Gastrocnemius medialis (tissue), 4 donors: ENCODE data around the gene WSCD2. TPM values are rescaled to one million over a fixed set of nuclear protein-coding genes. Genes with fewer than 3 reads are reported as not detected.

Experiments
- ATAC-seq, 2 donors: fragments of 150-250 bp; one replicate each; pipeline ENCODE4 v1.9.1; 2016
- DNase-seq, 2 donors: peaks; one replicate each; pipeline ENCODE4 v3.0.0-alpha.2; 2019
- H3K27ac ChIP-seq, 4 donors: fragments of 200-600 bp; sonication (generic); 1 replicate in 1 of 4; 2 replicates in 3 of 4; pipeline ENCODE4 v1.5.1; 2016 to 2018; ENCODE audit warnings: mild to moderate bottlenecking in 2 of 4, moderate library complexity in 1 of 4
- H3K27me3 ChIP-seq, 3 donors: fragments of 200-600 bp; sonication (generic) in 2 of 3; 1 replicate in 1 of 3; 2 replicates in 2 of 3; pipeline versions ENCODE4 v1.5.1 to v1.6.0; 2016 to 2019; ENCODE audit warnings: mild to moderate bottlenecking in 1 of 3, moderate library complexity in 1 of 3
- H3K36me3 ChIP-seq, 2 donors: fragments of 200-600 bp; sonication (generic) in 1 of 2; one replicate each; pipeline ENCODE4 v1.5.1; 2017 to 2018
- H3K4me1 ChIP-seq, 2 donors: fragments of 200-600 bp; sonication (generic) in 1 of 2; one replicate each; pipeline ENCODE4 v1.5.1; 2016 to 2017; ENCODE audit warnings: mild to moderate bottlenecking in 2 of 2
- H3K4me3 ChIP-seq, 4 donors: fragments of 200-600 bp; sonication (generic) in 3 of 4; 1 replicate in 1 of 4; 2 replicates in 3 of 4; pipeline ENCODE4 v1.5.1; 2016 to 2019; ENCODE audit warnings: mild to moderate bottlenecking in 2 of 4
- H3K9me3 ChIP-seq, 3 donors: fragments of 200-600 bp; sonication (generic) in 2 of 3; 1 replicate in 1 of 3; 2 replicates in 2 of 3; pipeline ENCODE4 v1.5.1; 2016 to 2019
- CTCF ChIP-seq, 5 experiments: fragments of 450-650 bp in 3 of 5; fragments of 200-600 bp in 2 of 5; sonication (generic) in 2 of 5; IDR thresholded peaks in 4 of 5; conservative IDR thresholded peaks in 1 of 5; 1 replicate in 4 of 5; 2 replicates in 1 of 5; pipeline ENCODE4 v1.5.1; 2016 to 2019; ENCODE audit warnings: antibody characterized with exemption in 5 of 5, mild to moderate bottlenecking in 3 of 5, moderate library complexity in 3 of 5
- POLR2A ChIP-seq, 2 donors: fragments of 450-650 bp; IDR thresholded peaks; one replicate each; pipeline ENCODE4 v1.6.1; 2017; ENCODE audit warnings: antibody characterized with exemption in 2 of 2, mild to moderate bottlenecking in 2 of 2, moderate library complexity in 2 of 2
- in situ Hi-C, 4 donors: fragments of 200-750 bp; cut with MboI; loops; one replicate each; pipeline versions ENCODE4 v1.15.0 to v1.8.0; 2017; ENCODE audit warnings: low sequenced_read_pairs in 4 of 4
- intact Hi-C: fragments of 100-400 bp; cut with DNase I; formaldehyde crosslinking; loops from one replicate; pipeline ENCODE4 v1.15.1; 2023; ENCODE audit warnings: low total_unique reads
- total RNA-seq, 4 donors: library from RNA; depleted of rRNA; stranded (reverse); fragments of >200 nt; gene quantifications; one replicate each; pipeline versions ENCODE4 v1.1.0 to v1.2.3, GENCODE V29; 2016

The WSCD2 gene
- total RNA-seq, 4 donors from 2014 or later = 0.10 TPM; not detected in 3

GRCh38 chr12:108087900-108088299, 41.2 kb upstream of the WSCD2 start:
- H3K27ac ChIP-seq = no peak overlapping the region
- intact Hi-C loops (no loop called here), in situ Hi-C loops (no loop called here)
- no peak overlapping the region for H3K4me3 ChIP-seq
- TF ChIP-seq CTCF (IDR thresholded peaks at IDR 0.05 in 4 of 5, conservative IDR thresholded peaks at IDR 0.05 in 1 of 5) (no peak), POLR2A (IDR thresholded peaks at IDR 0.05) (no peak)
- peaks cover 0 to under 1% (median 0%) of the 10 kb centered on the region in 3 donors for H3K27me3 ChIP-seq
- H3K9me3 ChIP-seq = no peaks in the 10 kb centered on the region
- H3K4me1 ChIP-seq = no peaks in the 10 kb centered on the region
- DNase-seq = no peak
- no peak for ATAC-seq
- H3K36me3 ChIP-seq = no peaks in the 10 kb centered on the region

GRCh38 chr12:108090107-108090899, 38.8 kb upstream of the WSCD2 start:
- TF ChIP-seq POLR2A (IDR thresholded peaks at IDR 0.05) = no peak
- intact Hi-C loops (no loop called here), in situ Hi-C loops (no loop called here)
- DNase-seq (no peak), ATAC-seq (no peak)
- H3K27me3 ChIP-seq = peaks cover 0 to 4% (median 0%) of the 10 kb centered on the region in 3 donors
- no peaks in the 10 kb centered on the region for H3K36me3 ChIP-seq
- H3K4me1 ChIP-seq = no peaks in the 10 kb centered on the region
- H3K4me3 ChIP-seq = no peak overlapping the region
- no peaks in the 10 kb centered on the region for H3K9me3 ChIP-seq
- H3K27ac ChIP-seq = no peak overlapping the region

DNA sequence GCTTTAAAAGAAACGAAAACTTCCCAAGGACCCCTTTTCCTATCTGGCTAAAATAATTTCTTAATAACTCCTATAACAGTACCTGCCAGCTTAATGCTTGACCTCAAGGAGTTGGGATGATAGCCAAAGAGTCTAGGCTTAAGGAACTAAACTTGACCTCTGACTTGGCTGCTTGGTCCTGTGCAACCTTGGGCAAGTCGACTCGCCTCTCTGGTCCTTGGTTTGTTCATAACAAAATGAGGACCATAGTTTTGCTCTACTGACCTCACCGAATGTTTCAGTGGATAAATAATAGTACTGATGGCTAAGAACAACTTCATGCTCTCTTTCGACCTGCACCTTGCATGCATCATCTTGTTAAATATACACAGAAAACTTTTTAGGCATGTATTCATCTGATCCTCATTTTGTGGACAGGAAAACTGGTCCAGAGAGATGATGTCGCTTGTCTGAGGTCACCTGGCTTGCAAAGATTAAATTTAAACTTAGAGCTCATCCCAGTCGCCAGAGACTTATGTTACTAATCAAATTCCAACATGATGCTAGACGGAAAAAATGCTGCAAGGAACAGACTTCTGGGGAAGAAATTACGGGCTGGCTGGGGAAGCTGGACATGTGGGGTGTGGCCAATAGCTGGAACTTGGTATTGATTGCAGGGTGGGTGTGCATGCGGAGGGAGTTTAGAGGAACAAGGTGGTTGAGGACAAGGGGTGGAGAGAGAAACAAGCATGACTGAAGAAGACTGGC, 38.0 kb upstream of the WSCD2 start:
- intact Hi-C loops = no loop called here
- Histone ChIP-seq H3K4me3 (no peak overlapping the region), H3K9me3 (no peaks in the 10 kb centered on the region), H3K27me3 (peaks cover 0 to 4% (median 0%) of the 10 kb centered on the region in 3 donors), H3K4me1 (no peaks in the 10 kb centered on the region), H3K36me3 (no peaks in the 10 kb centered on the region), H3K27ac (no peak overlapping the region)
- ATAC-seq (no peak), DNase-seq (no peak)
- TF ChIP-seq POLR2A (IDR thresholded peaks at IDR 0.05) = no peak
- no peak for TF ChIP-seq CTCF (IDR thresholded peaks at IDR 0.05 in 4 of 5, conservative IDR thresholded peaks at IDR 0.05 in 1 of 5)
- in situ Hi-C loops = no loop called here

- DNase-seq (no peak), ATAC-seq (no peak)
- H3K4me1 ChIP-seq = no peaks in the 10 kb centered on the region
- peaks cover 0 to 4% (median 0%) of the 10 kb centered on the region in 3 donors for H3K27me3 ChIP-seq
- H3K36me3 ChIP-seq = no peaks in the 10 kb centered on the region
- H3K27ac ChIP-seq = no peak overlapping the region
- in situ Hi-C loops (no loop called here), intact Hi-C loops (no loop called here)
- TF ChIP-seq POLR2A (IDR thresholded peaks at IDR 0.05) = no peak
- no peak for TF ChIP-seq CTCF (IDR thresholded peaks at IDR 0.05 in 4 of 5, conservative IDR thresholded peaks at IDR 0.05 in 1 of 5)
- H3K9me3 ChIP-seq = no peaks in the 10 kb centered on the region
- no peak overlapping the region for H3K4me3 ChIP-seq
These were observed 37.4 kb upstream of the WSCD2 start for GRCh38 chr12:108091679-108092051.

DNA sequence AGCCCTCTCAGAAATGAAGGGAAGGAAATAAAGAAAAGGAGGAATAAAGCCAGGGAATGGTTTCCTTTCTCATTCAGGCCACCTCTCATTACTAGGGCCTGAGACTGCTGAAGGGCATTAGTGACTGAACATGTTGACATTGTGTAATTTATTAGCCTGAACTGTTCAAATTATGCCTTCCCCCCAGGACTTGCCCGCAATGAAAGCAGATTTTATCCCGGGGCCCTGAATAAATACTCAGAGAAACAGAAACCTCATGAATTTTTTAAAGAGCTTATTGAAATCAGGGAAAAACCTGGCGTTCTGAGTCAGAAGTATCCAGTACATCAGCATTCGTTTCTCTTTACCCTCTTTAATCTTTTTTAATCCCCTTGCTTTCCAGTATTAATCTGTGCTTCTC, 35.9 kb upstream of the WSCD2 start:
- H3K36me3 ChIP-seq = no peaks in the 10 kb centered on the region
- in situ Hi-C loops (no loop called here), intact Hi-C loops (no loop called here)
- H3K4me3 ChIP-seq = no peak overlapping the region
- DNase-seq = no peak
- TF ChIP-seq CTCF (IDR thresholded peaks at IDR 0.05 in 4 of 5, conservative IDR thresholded peaks at IDR 0.05 in 1 of 5) (no peak), POLR2A (IDR thresholded peaks at IDR 0.05) (no peak)
- peaks cover 0 to 4% (median 0%) of the 10 kb centered on the region in 3 donors for H3K27me3 ChIP-seq
- no peak overlapping the region for H3K27ac ChIP-seq
- no peaks in the 10 kb centered on the region for H3K4me1 ChIP-seq
- no peak for ATAC-seq
- H3K9me3 ChIP-seq = no peaks in the 10 kb centered on the region
